Measurements from ENCODE around the gene PIGW. TPM values are rescaled to one million over a fixed set of nuclear protein-coding genes. Genes with fewer than 3 reads are reported as not detected.

Gene PIGW
- total and polyA plus RNA-seq, 2 donors (not counting 1 experiment from before 2014, with no cell fraction given) = 2.6 to 10.1 TPM

- TF ChIP-seq CTCF (conservative IDR thresholded peaks at IDR 0.05 in 1 of 2, IDR thresholded peaks at IDR 0.05 in 1 of 2; ENCODE audit: low read depth in 1 of 2, low read length in 2 of 2) = no peak
- no peak for TF ChIP-seq EZH2 (IDR thresholded peaks at IDR 0.05; ENCODE audit: low read length, missing control alignments)
- H3K4me1 ChIP-seq (ENCODE audit: control insufficient read depth, extremely low read depth, insufficient read depth, low read length) = no peaks in the 10 kb centered on the region
- H2AFZ ChIP-seq (ENCODE audit: low read length) = no peak overlapping the region
- no peak overlapping the region for H3K4me3 ChIP-seq (replicated peaks in 1 of 4; ENCODE audit: control extremely low read depth in 1 of 4, insufficient read depth in 1 of 4, low read depth in 3 of 4, low read length in 4 of 4)
- no peak overlapping the region for H3K27ac ChIP-seq (ENCODE audit: insufficient read depth, low read length)
- H3K27me3 ChIP-seq (ENCODE audit: control insufficient read depth, insufficient read depth, low read length) = no peaks in the 10 kb centered on the region
- H3K79me2 ChIP-seq (ENCODE audit: control insufficient read depth, insufficient read depth, low read length) = no peaks in the 10 kb centered on the region
- no peak overlapping the region for H3K9ac ChIP-seq (ENCODE audit: insufficient read depth, low read length)
- peaks cover 21% of the 10 kb centered on the region for H3K36me3 ChIP-seq (ENCODE audit: control insufficient read depth, insufficient read depth, low read length)
- H3K9me3 ChIP-seq (ENCODE audit: control insufficient read depth, insufficient read depth, low read depth, low read length) = no peaks in the 10 kb centered on the region
- DNase-seq (ENCODE audit: low read depth in 2 of 2) = no peak
- no peaks in the 10 kb centered on the region for H4K20me1 ChIP-seq (ENCODE audit: control insufficient read depth, extremely low read depth, insufficient read depth, low read length)
- no peak overlapping the region for H3K4me2 ChIP-seq (ENCODE audit: extremely low read depth, insufficient read depth, low read length)
Measured at GRCh38 chr17:36505171-36505570, 29.6 kb upstream of the PIGW start.

DNA sequence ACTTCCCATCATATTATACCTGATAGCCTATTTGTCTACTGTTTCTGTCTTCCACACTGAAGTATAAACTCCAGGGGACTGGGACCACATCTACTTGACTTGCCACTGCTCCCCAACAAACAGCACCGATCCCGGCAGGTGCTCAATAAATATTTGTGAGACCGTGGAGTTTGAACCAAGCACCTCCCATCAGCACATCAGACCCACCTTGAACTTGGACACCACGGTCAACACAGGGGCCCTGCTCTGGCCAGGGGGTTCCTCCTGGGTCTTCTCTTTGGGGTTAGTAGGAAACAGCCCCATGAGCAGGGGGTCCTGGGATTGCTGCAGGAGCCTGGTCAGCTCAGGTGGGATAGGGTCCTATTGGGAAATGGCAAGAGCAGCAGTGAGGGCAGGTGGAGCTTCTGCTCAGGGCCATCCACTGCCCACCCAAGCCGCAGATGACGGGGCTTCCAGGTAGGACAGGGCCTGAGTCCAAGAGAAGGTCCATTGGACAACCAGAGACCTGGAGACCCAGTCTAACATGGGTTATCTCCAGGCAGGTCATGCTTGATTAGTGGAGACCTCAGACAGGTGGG, 28.4 kb upstream of the PIGW start:
- H3K36me3 ChIP-seq (ENCODE audit: control insufficient read depth, insufficient read depth, low read length) = peaks cover 16% of the 10 kb centered on the region

GRCh38 chr17:36506831-36507230, 28.0 kb upstream of the PIGW start:
- TF ChIP-seq EZH2 (IDR thresholded peaks at IDR 0.05; ENCODE audit: low read length, missing control alignments) (no peak), CTCF (conservative IDR thresholded peaks at IDR 0.05 in 1 of 2, IDR thresholded peaks at IDR 0.05 in 1 of 2; ENCODE audit: low read depth in 1 of 2, low read length in 2 of 2) (no peak)
- Histone ChIP-seq H4K20me1 (ENCODE audit: control insufficient read depth, extremely low read depth, insufficient read depth, low read length) (no peaks in the 10 kb centered on the region), H2AFZ (ENCODE audit: low read length) (no peak overlapping the region), H3K9ac (ENCODE audit: insufficient read depth, low read length) (no peak overlapping the region), H3K36me3 (ENCODE audit: control insufficient read depth, insufficient read depth, low read length) (peaks cover 16% of the 10 kb centered on the region), H3K4me3 (replicated peaks in 1 of 4; ENCODE audit: control extremely low read depth in 1 of 4, insufficient read depth in 1 of 4, low read depth in 3 of 4, low read length in 4 of 4) (no peak overlapping the region), H3K27me3 (ENCODE audit: control insufficient read depth, insufficient read depth, low read length) (no peaks in the 10 kb centered on the region), H3K9me3 (ENCODE audit: control insufficient read depth, insufficient read depth, low read depth, low read length) (no peaks in the 10 kb centered on the region), H3K4me1 (ENCODE audit: control insufficient read depth, extremely low read depth, insufficient read depth, low read length) (no peaks in the 10 kb centered on the region), H3K27ac (ENCODE audit: insufficient read depth, low read length) (no peak overlapping the region), H3K79me2 (ENCODE audit: control insufficient read depth, insufficient read depth, low read length) (no peaks in the 10 kb centered on the region), H3K4me2 (ENCODE audit: extremely low read depth, insufficient read depth, low read length) (no peak overlapping the region)
- no peak for DNase-seq (ENCODE audit: low read depth in 2 of 2)

More for the DNA sequence above, 28.4 kb upstream of the PIGW start:
- Histone ChIP-seq H3K27me3 (ENCODE audit: control insufficient read depth, insufficient read depth, low read length) (no peaks in the 10 kb centered on the region), H3K79me2 (ENCODE audit: control insufficient read depth, insufficient read depth, low read length) (no peaks in the 10 kb centered on the region), H3K4me3 (replicated peaks in 1 of 4; ENCODE audit: control extremely low read depth in 1 of 4, insufficient read depth in 1 of 4, low read depth in 3 of 4, low read length in 4 of 4) (no peak overlapping the region), H3K9ac (ENCODE audit: insufficient read depth, low read length) (no peak overlapping the region), H3K9me3 (ENCODE audit: control insufficient read depth, insufficient read depth, low read depth, low read length) (no peaks in the 10 kb centered on the region), H3K27ac (ENCODE audit: insufficient read depth, low read length) (no peak overlapping the region), H2AFZ (ENCODE audit: low read length) (no peak overlapping the region), H3K4me2 (ENCODE audit: extremely low read depth, insufficient read depth, low read length) (no peak overlapping the region), H4K20me1 (ENCODE audit: control insufficient read depth, extremely low read depth, insufficient read depth, low read length) (no peaks in the 10 kb centered on the region), H3K4me1 (ENCODE audit: control insufficient read depth, extremely low read depth, insufficient read depth, low read length) (no peaks in the 10 kb centered on the region)
- DNase-seq (ENCODE audit: low read depth in 2 of 2) = no peak
- TF ChIP-seq CTCF (conservative IDR thresholded peaks at IDR 0.05 in 1 of 2, IDR thresholded peaks at IDR 0.05 in 1 of 2; ENCODE audit: low read depth in 1 of 2, low read length in 2 of 2) (no peak), EZH2 (IDR thresholded peaks at IDR 0.05; ENCODE audit: low read length, missing control alignments) (no peak)
